HG03196 (cell line): ENCODE measurements around the gene AKNAD1.

Experiments
- ATAC-seq: cut with Tn5 transposase; IDR thresholded peaks from one replicate; pipeline ENCODE4 v1.9.1; 2021; ENCODE audit not compliant: unreplicated experiment

AKNAD1 gene

GRCh38 chr1:108863984-108864383 lies 7.1 kb upstream of the AKNAD1 start:
- no peak for ATAC-seq

DNA sequence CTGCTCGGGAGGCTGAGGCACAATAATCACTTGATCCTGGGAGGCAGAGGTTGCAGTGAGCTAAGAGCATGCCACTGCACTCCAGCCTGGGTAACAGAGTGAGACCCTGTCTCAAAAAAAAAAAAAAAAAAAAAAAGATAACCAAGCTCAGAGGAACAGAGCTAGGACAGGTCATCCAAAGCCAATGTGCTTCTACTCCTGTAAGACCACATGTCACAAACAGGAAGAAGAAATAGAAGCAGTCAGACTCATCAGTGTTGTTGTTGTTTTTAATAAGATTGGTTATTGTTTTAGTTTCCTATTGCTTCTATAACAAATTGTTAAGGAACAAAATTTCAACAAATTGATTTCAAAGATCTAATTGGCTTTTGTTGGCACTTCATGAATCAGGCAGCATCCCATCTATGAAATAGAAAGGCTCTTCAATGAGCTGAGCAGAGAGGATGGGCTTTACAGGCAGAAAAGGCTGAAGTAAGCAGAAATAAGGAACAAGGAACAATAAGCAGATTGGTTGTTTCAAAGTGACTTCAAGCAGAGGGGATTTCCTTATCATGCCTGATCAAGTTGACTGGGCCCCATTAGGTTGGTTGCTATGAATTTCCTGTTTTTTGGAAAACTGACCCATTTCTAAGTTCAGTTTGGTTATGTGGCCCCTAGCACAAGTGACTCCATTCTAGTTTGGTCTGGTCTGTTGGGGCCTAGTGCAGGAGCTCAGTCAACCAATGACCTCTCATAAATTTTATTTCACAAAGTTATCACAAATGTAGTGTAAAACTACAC lies 6.0 kb upstream of the AKNAD1 start:
- ATAC-seq: no peak

- ATAC-seq: no peak
Observed at GRCh38 chr1:108862017-108862610, 5.2 kb upstream of the AKNAD1 start.

GRCh38 chr1:108861566-108861965 lies 4.7 kb upstream of the AKNAD1 start:
- no peak for ATAC-seq

DNA sequence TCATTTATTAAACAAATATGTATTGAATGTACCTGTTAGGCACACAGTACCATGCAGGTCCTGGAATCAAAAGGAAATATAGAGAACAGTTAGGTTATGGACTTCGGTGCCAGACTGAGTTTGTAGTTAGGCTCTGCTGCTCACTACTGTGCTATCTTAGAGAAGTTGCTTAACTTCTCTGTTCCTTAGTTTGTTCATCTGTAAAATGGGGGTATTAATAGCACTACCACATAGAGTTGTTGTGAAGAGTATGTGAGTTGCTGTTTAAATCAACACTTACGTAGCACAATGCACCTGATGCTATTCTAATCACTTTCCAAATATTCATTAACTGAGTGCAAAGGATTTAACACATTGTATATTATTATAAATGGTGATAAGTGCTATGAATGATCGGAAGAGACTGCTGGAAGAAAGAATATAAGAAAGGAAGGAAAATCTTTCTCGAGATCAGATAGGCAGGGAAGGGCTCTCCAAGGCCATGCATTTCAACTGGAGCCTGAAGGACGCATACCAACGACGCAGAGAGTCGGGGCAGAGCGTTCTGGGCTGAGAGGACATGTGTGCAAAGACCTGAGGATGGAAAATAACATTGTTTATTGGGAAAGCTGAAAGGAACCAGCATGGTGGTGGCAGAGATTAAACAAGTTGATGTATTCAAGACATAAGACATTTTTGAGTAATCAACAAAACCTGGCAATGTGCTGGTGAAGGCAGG lies 3.5 kb upstream of the AKNAD1 start:
- ATAC-seq: no peak

- ATAC-seq: no peak
Observed at GRCh38 chr1:108858230-108858950, 1.5 kb upstream of the AKNAD1 start.

- no peak for ATAC-seq
Observed at GRCh38 chr1:108854221-108855019, 2.5 kb downstream of the AKNAD1 start.

DNA sequence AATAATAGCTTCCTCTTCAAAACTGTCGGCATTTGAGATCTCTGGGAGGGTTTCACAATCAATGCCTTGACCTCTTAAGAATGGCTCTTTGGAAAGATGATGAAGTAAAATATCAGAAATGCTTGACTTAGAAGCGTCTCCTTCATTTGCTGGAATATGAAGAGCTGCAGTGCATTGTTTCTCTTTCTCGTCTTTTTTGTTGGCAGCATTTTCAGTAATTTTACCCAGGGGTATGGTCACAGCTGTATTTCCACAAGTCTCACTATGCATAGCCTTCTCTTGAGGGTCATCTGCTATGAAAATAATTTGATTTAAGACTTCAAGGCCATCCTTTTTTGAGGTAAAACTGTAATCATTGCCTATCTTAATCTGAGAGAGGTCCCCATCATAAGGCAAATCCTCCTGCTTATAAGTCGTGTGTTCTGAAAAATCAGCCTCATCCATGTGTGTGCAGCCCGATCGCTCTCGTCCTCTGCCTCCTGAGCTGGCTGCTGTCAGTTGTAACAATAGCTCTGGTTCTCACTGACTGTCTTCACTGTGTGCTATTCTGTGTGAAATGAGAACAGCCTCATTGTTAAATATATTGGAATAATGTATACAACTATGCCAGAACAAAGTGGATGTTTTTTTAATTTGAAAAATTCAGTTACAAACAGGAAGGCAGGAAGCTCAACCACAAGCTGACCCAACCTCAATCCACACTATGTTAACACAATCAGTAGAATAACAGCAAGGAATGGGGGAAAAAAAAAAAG lies 4.5 kb downstream of the AKNAD1 start:
- ATAC-seq: no peak

GRCh38 chr1:108851567-108851966 lies 5.3 kb downstream of the AKNAD1 start:
- no peak for ATAC-seq

GRCh38 chr1:108850929-108851328 lies 6.0 kb downstream of the AKNAD1 start:
- ATAC-seq: no peak

GRCh38 chr1:108848806-108849205 lies 8.1 kb downstream of the AKNAD1 start:
- ATAC-seq: no peak

GRCh38 chr1:108847494-108847893 lies 9.4 kb downstream of the AKNAD1 start:
- no peak for ATAC-seq

DNA sequence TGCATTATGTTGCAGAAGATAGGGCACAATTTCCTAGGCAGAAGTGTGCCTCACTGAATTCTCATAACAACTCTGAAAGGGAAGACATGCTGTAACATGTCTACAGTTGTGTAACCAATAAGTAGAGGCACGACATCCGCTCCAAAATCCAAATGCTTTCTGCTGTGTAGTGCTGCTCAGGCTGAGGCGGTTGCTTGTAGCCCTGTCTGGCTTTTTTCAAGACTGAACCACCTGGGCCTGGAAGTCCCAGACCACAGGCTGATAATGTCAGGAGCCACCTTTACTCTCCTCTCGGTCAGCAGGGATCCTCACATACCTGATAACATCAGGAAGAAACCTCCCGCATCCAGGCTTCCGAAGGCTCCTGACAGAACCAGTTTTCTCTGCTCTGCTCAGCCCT lies 10.9 kb downstream of the AKNAD1 start:
- no peak for ATAC-seq

DNA sequence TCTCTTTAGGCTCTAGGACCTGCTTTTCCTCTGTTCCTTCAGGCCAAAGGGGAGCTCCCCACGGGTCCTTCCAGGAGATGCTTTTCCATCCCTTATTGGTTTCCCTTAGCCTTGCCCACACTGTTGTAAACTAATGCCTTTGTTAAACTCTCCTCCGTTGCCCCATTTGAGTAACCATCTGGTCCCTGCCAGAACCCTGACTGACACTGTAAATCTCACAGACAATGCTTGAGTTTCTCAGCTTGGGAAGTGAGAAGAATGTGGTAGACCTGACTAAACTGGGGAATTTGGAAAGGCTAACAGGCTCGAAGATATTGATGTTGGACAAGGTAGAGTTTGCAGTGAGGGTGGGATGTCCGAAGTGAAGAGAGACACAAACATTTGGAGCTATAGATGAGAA lies 11.4 kb downstream of the AKNAD1 start:
- no peak for ATAC-seq

- no peak for ATAC-seq
Observed at GRCh38 chr1:108843390-108844137, 13.3 kb downstream of the AKNAD1 start.

GRCh38 chr1:108842525-108843181 lies 14.2 kb downstream of the AKNAD1 start:
- ATAC-seq: no peak

DNA sequence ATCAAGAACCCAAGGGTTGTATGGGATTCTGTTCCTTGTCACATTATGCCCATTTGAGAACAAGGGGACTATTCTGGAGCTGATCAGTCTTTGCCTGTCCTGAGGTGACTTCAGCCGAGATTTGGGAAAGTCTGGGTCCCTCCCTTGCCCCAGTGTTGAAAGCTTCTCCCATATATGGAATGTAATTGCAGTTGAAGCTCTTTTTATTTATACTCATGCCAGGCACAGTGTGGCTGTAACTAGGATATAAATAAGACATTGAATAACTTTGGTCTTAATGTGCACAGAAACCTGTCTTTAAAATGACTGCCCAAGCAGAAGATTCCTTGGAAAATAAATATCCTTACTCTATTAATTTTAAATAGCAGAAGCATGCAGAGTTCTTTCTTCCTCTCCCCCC lies 15.2 kb downstream of the AKNAD1 start:
- no peak for ATAC-seq

GRCh38 chr1:108832929-108833328 lies 24.0 kb downstream of the AKNAD1 start:
- ATAC-seq: no peak

- no peak for ATAC-seq
Observed at GRCh38 chr1:108831225-108831624, 25.7 kb downstream of the AKNAD1 start.
